GM12872 (cell line): ENCODE measurements around the gene EPC2.

Experiments
- TF ChIP-seq, protein P1 (sequence below): IDR thresholded peaks from 3 replicates; pipeline ENCODE4 v1.5.1; 2011; ENCODE audit warnings: low read depth, mild to moderate bottlenecking, low read length, moderate library complexity; ENCODE audit not compliant: insufficient read depth

EPC2 gene

GRCh38 chr2:148716378-148716920 lies 71.9 kb downstream of the EPC2 start:
- TF ChIP-seq, protein P1, sequence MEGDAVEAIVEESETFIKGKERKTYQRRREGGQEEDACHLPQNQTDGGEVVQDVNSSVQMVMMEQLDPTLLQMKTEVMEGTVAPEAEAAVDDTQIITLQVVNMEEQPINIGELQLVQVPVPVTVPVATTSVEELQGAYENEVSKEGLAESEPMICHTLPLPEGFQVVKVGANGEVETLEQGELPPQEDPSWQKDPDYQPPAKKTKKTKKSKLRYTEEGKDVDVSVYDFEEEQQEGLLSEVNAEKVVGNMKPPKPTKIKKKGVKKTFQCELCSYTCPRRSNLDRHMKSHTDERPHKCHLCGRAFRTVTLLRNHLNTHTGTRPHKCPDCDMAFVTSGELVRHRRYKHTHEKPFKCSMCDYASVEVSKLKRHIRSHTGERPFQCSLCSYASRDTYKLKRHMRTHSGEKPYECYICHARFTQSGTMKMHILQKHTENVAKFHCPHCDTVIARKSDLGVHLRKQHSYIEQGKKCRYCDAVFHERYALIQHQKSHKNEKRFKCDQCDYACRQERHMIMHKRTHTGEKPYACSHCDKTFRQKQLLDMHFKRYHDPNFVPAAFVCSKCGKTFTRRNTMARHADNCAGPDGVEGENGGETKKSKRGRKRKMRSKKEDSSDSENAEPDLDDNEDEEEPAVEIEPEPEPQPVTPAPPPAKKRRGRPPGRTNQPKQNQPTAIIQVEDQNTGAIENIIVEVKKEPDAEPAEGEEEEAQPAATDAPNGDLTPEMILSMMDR: no peak

DNA sequence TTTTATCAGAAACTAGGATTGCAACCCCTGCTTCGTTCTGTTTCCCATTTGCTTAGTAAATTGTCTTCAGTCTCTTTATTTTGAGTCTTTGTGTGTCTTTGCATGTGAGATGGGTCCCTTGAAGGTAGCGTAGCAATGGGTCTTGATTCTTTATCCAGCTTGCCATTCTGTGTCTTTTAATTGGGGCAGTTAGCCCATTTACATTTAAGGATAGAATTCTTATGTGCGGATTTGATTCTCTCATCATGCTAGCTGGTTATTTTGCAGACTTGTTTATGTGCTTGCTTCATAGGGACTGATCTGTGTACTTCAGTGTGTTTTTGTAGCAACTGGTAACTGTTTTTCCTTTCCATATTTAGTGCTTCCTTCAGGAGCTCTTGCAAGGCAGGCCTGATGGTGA lies 73.5 kb downstream of the EPC2 start:
- TF ChIP-seq, protein P1: no peak

- TF ChIP-seq, protein P1: no peak
Measured at GRCh38 chr2:148719195-148719749, 74.7 kb downstream of the EPC2 start.

GRCh38 chr2:148719941-148720436 lies 75.4 kb downstream of the EPC2 start:
- TF ChIP-seq, protein P1: no peak

DNA sequence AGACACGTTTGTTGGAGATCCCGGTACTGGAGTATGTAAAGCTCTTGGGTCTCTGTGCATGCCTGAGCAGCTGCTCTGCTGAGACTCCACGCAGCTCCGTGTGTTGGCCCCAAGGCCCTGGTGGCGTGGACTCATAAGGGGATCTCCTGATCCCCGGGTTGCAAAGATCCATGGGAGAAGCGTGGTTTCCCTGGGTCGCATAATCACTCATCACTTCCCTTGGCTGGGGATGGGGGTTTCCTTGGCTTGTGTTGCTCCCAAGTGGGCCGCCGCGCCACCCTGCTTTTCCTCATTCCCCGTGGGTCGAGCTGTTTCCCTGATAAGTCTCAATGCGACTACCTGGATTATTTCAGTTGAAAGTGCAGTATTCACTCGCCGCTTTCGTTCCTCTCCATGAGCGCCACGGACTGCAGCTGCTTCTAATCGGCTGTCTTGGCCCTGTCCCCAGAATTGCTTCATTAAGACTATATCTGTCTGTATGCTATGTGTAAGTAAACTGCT lies 76.0 kb downstream of the EPC2 start:
- TF ChIP-seq, protein P1: no peak

DNA sequence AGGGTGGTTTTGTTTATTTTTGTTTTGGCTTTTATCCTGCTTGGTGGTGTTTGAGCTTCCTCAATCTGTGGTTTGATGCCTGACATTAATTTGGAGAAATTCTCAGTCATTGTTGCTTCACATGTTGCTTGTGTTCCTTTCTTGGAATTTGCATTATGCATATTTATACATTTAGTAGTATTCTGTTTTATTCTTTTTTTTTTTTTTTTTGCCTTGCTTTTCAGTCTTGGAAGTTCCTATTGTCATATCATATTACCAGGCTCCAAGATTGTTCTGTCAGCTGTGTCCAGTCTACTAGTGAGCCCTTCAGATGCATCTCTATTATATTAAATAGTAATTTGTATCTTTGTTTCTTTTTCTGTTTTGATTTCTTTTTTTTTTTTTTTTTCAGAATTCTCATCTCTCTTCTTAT lies 77.0 kb downstream of the EPC2 start:
- TF ChIP-seq, protein P1: no peak

- TF ChIP-seq, protein P1: no peak
Measured at GRCh38 chr2:148721991-148722777, 77.6 kb downstream of the EPC2 start.
